ENCODE data around the gene OR51M1. TPM values are rescaled to one million over a fixed set of nuclear protein-coding genes. Genes with fewer than 3 reads are reported as not detected.

Gene OR51M1
- total and polyA plus RNA-seq, 2 of the 13 experiments (the other 11 are each of a cell fraction or from before 2014, with no cell fraction given): not detected

DNA sequence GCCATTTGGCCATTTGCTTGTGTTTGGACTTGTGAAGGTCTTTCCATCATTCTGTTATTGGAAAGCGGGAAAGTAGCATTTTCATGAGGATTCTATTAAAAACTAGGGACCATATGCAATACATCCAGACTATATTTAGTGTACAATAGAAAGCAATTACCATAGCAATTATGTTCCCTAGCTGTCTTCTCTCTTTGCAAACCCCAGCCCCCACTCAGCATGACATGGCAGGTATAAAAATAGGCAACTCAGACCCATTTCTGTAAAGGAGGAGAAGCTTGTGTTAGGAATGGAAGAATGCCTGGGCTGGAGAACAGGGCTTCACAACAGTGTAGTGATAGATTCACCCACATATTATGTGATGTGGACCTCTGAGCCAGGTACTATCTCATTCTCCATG lies 19.9 kb upstream of the OR51M1 start:
- H3K27me3 ChIP-seq (ENCODE audit: control insufficient read depth in 1 of 2, insufficient read depth in 2 of 2, low read length in 2 of 2): no peaks in the 10 kb centered on the region
- WGBS (ENCODE audit: low lambda C conversion rate): 13% methylated on average over 1 of the region's 1 CpG
- intact Hi-C loops (cut with micrococcal nuclease; ENCODE audit: unreplicated experiment) (no loop called here), in situ Hi-C loops (cut with HindIII; ENCODE audit: extremely low pct_ligation_motif_present, low pct_unique_long_range_greater_than_20kb) (no loop called here)
- ATAC-seq (no peak), FAIRE-seq (no peak), DNase-seq (ENCODE audit: low spot score) (no peak)
- H3K9ac ChIP-seq (ENCODE audit: insufficient read depth, low read depth, low read length): no peak overlapping the region
- no peak overlapping the region for H3K27ac ChIP-seq (ENCODE audit: extremely low read length, insufficient read depth, low read length)
- H3K4me2 ChIP-seq (ENCODE audit: low read depth, low read length): no peak overlapping the region
- H3K79me2 ChIP-seq (ENCODE audit: insufficient read depth, low read length): no peaks in the 10 kb centered on the region
- H2AFZ ChIP-seq (ENCODE audit: low read length): no peak overlapping the region
- no peaks in the 10 kb centered on the region for H3K9me3 ChIP-seq (ENCODE audit: low read length)
- no peak overlapping the region for H3K4me3 ChIP-seq (replicated peaks in 1 of 3; ENCODE audit: insufficient read depth in 1 of 3, low read depth in 2 of 3, low read length in 3 of 3)
- no peaks in the 10 kb centered on the region for H4K20me1 ChIP-seq (ENCODE audit: insufficient read depth, low read length)
- ChIA-PET CTCF (ENCODE audit: low intra/inter-chr PET ratio, low total read pairs) (no interaction called here), POLR2A (no interaction called here)
- no peaks in the 10 kb centered on the region for H3K36me3 ChIP-seq (replicated peaks in 1 of 2; ENCODE audit: control insufficient read depth in 1 of 2, insufficient read depth in 2 of 2, low read length in 2 of 2)
- no peak for TF ChIP-seq ZNF570 (CRISPR knock-in tag; IDR thresholded peaks at IDR 0.05; ENCODE audit: borderline replicate concordance)
- TF ChIP-seq SP5 (CRISPR knock-in tag; IDR thresholded peaks at IDR 0.05; ENCODE audit: borderline replicate concordance, low read depth): no peak
- no peak for TF ChIP-seq ESRRA (CRISPR knock-in tag; IDR thresholded peaks at IDR 0.05; ENCODE audit: low read depth)
- TF ChIP-seq FOXJ3 (CRISPR knock-in tag; IDR thresholded peaks at IDR 0.05; ENCODE audit: borderline replicate concordance): no peak
- TF ChIP-seq U2AF2 (IDR thresholded peaks at IDR 0.05; ENCODE audit: low read depth, low read length): no peak
- no peak for TF ChIP-seq ZNF773 (CRISPR knock-in tag; IDR thresholded peaks at IDR 0.05; ENCODE audit: borderline replicate concordance)
- no peak for TF ChIP-seq SMC3 (IDR thresholded peaks at IDR 0.05; ENCODE audit: low read length)
- no peak for TF ChIP-seq ZNF30 (CRISPR knock-in tag; IDR thresholded peaks at IDR 0.05)
- TF ChIP-seq ZNF660 (CRISPR knock-in tag; IDR thresholded peaks at IDR 0.05; ENCODE audit: borderline replicate concordance, low read depth): no peak
- no peak for TF ChIP-seq ISL2 (CRISPR knock-in tag; IDR thresholded peaks at IDR 0.05)
- TF ChIP-seq, protein P1, sequence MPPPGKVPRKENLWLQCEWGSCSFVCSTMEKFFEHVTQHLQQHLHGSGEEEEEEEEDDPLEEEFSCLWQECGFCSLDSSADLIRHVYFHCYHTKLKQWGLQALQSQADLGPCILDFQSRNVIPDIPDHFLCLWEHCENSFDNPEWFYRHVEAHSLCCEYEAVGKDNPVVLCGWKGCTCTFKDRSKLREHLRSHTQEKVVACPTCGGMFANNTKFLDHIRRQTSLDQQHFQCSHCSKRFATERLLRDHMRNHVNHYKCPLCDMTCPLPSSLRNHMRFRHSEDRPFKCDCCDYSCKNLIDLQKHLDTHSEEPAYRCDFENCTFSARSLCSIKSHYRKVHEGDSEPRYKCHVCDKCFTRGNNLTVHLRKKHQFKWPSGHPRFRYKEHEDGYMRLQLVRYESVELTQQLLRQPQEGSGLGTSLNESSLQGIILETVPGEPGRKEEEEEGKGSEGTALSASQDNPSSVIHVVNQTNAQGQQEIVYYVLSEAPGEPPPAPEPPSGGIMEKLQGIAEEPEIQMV (CRISPR knock-in tag; IDR thresholded peaks at IDR 0.05; ENCODE audit: low read depth): no peak
- no peak for TF ChIP-seq HMG20A (CRISPR knock-in tag; IDR thresholded peaks at IDR 0.05; ENCODE audit: borderline replicate concordance)
- no peak for TF ChIP-seq ZNF124 (CRISPR knock-in tag; IDR thresholded peaks at IDR 0.05)
- TF ChIP-seq ATM (IDR thresholded peaks at IDR 0.05; ENCODE audit: borderline replicate concordance): no peak
- no peak for TF ChIP-seq MTA3 (CRISPR knock-in tag; IDR thresholded peaks at IDR 0.05)
- TF ChIP-seq ZNF12 (CRISPR knock-in tag; IDR thresholded peaks at IDR 0.05): no peak
- TF ChIP-seq ZNF614 (CRISPR knock-in tag; IDR thresholded peaks at IDR 0.05; ENCODE audit: borderline replicate concordance): no peak
- BruUV-seq (replicated peaks): no TSS peak
- no peaks in the 10 kb centered on the region for H3K4me1 ChIP-seq (ENCODE audit: insufficient read depth, low read length)

Data from HepG2 (cell line).